Measurements from ENCODE around the gene SZRD1.

- TF ChIP-seq ZFP36 (IDR thresholded peaks at IDR 0.05; ENCODE audit: low read depth, low read length, partially characterized antibody): no peak
- no peak for TF ChIP-seq NFE2 (IDR thresholded peaks at IDR 0.05; ENCODE audit: low read depth)
These were observed 371 bp downstream of the SZRD1 start for GRCh38 chr1:16367258-16367967.
